HepG2 (cell line): ENCODE results near the gene DELE1.

ENCODE experiments used
- CTCF ChIP-seq: sonication (generic); formaldehyde crosslinking; IDR thresholded peaks from 2 replicates; pipeline ENCODE4 v1.5.0; 2020; ENCODE audit warnings: mild to moderate bottlenecking, missing genetic modification reagents, moderate library complexity
- HMGXB4 ChIP-seq, 2 experiments: sonication (generic) in 1 of 2; formaldehyde crosslinking in 1 of 2; IDR thresholded peaks; 2 replicates each; pipeline versions ENCODE4 v1.4.0 to v1.6.1; 2018 to 2020; ENCODE audit warnings: missing genetic modification reagents in 2 of 2, borderline replicate concordance in 1 of 2, low read depth in 1 of 2, mild to moderate bottlenecking in 1 of 2, missing biosample characterization in 1 of 2
- KLF16 ChIP-seq, 2 experiments: sonication (generic) in 1 of 2; formaldehyde crosslinking in 1 of 2; IDR thresholded peaks; 2 replicates each; pipeline versions ENCODE4 v1.6.1 to v1.8.0; 2016 to 2023; ENCODE audit warnings: missing genetic modification reagents in 2 of 2, missing compliant biosample characterization in 1 of 2
- KLF6 ChIP-seq: IDR thresholded peaks from 2 replicates; pipeline ENCODE4 v1.8.0; 2016; ENCODE audit warnings: missing biosample characterization, missing genetic modification reagents
- POLR2AphosphoS5 ChIP-seq: IDR thresholded peaks from 2 replicates; pipeline ENCODE4 v1.6.1; 2012; ENCODE audit warnings: low read depth, low read length
- REST ChIP-seq, 2 experiments: IDR thresholded peaks; 2 replicates each; pipeline ENCODE4 v1.6.1; 2011 to 2012; ENCODE audit warnings: low read length in 2 of 2, borderline replicate concordance in 1 of 2, low read depth in 1 of 2, mild to moderate bottlenecking in 1 of 2, moderate library complexity in 1 of 2
- SMC3 ChIP-seq: IDR thresholded peaks from 2 replicates; pipeline ENCODE4 v1.6.1; 2011; ENCODE audit warnings: low read length, improper control_type of control experiment
- STAT6 ChIP-seq: sonication (generic); formaldehyde crosslinking; IDR thresholded peaks from 2 replicates; pipeline ENCODE4 v1.4.0; 2020; ENCODE audit warnings: missing genetic modification reagents, mild to moderate bottlenecking, borderline replicate concordance
- ZBTB38 ChIP-seq: sonication (generic); formaldehyde crosslinking; IDR thresholded peaks from 2 replicates; pipeline ENCODE4 v1.5.1; 2020; ENCODE audit warnings: mild to moderate bottlenecking, missing genetic modification reagents
- ZBTB7A ChIP-seq: sonication (generic); formaldehyde crosslinking; IDR thresholded peaks from 2 replicates; pipeline ENCODE4 v1.8.0; 2022; ENCODE audit warnings: mild to moderate bottlenecking, missing genetic modification reagents
- ZNF24 ChIP-seq: fragments of 450-650 bp; IDR thresholded peaks from 2 replicates; pipeline ENCODE4 v1.6.1; 2017; ENCODE audit warnings: antibody characterized with exemption, mild to moderate bottlenecking
- ZNF530 ChIP-seq: sonication (generic); formaldehyde crosslinking; IDR thresholded peaks from 2 replicates; pipeline ENCODE4 v1.5.0; 2020; ENCODE audit warnings: low read depth, mild to moderate bottlenecking, missing genetic modification reagents

GRCh38 chr5:141968914-141969608 lies 45.4 kb downstream of the DELE1 start, which contains the start of gene RNF14:
- peak in 1 of 2 experiments; percentile 66; a peak in 1 of 4 replicates for TF ChIP-seq KLF16 (CRISPR knock-in tag; IDR thresholded peaks at IDR 0.05)
- TF ChIP-seq POLR2AphosphoS5: peak; percentile 77
- peak; percentile 90 for TF ChIP-seq ZBTB38
- no peak; a peak in 1 of 4 replicates for TF ChIP-seq REST (IDR thresholded peaks at IDR 0.05; ENCODE audit: borderline replicate concordance in 1 of 2, low read depth in 1 of 2, low read length in 2 of 2)
- TF ChIP-seq STAT6 (CRISPR knock-in tag): peak; percentile 57; the same call in 1 of the 2 replicates
- peak; percentile 93 to 99 for TF ChIP-seq HMGXB4 (CRISPR knock-in tag; IDR thresholded peaks at IDR 0.05; ENCODE audit: borderline replicate concordance in 1 of 2, low read depth in 1 of 2)
- TF ChIP-seq SMC3: no peak
- TF ChIP-seq ZBTB7A (CRISPR knock-in tag): peak; percentile 87
- no peak for TF ChIP-seq ZNF530
- peak; percentile 91 for TF ChIP-seq CTCF
- TF ChIP-seq ZNF24: no peak
- peak; percentile 47; the same call in 1 of the 2 replicates for TF ChIP-seq KLF6 (CRISPR knock-in tag)
